HCT116 (cell line): ENCODE results near the gene CD93. TPM values are rescaled to one million over a fixed set of nuclear protein-coding genes. Genes with fewer than 3 reads are reported as not detected.

ENCODE experiments used
- ATAC-seq: fragments of 200-7000 bp; cut with Tn5 transposase; 2 replicates; pipeline ENCODE4 v1.9.1; 2020; ENCODE audit warnings: mild to moderate bottlenecking, moderate library complexity
- BruUV-seq: library from RNA; stranded (reverse); fragments of 400-500 nt; replicated peaks from 2 replicates; lab custom pipeline; 2021; lab: Mats Ljungman, UMichigan
- CTCF ChIA-PET: fragments of 300-600 bp; sonication (Branson Sonifier 250); formaldehyde crosslinking; loops from one replicate; lab custom pipeline; 2021; ENCODE audit warnings: antibody characterized with exemption; lab: Charles Lee
- POLR2A ChIA-PET: fragments of 300-600, 350-600 bp; sonication (Branson Sonifier 250); formaldehyde crosslinking; loops from one replicate; lab custom pipeline; 2021; ENCODE audit warnings: antibody characterized with exemption; lab: Charles Lee
- RAD21 ChIA-PET, 2 experiments: fragments of 300-600 bp; sonication (Branson Sonifier 250); formaldehyde crosslinking; loops; one replicate each; lab custom pipeline; 2023; ENCODE audit warnings: low total read pairs in 2 of 2; ENCODE audit not compliant: uncharacterized antibody in 2 of 2, unreplicated experiment in 2 of 2, low non-redundant PET in 1 of 2; lab: Charles Lee
- DNase-seq: peaks from one replicate; pipeline ENCODE4 v3.0.0-alpha.2; 2010; ENCODE audit warnings: low read depth, low spot score
- H2AFZ ChIP-seq: fragments of 200-600 bp; shearing (Covaris generic), sonication (generic); 2 replicates; pipeline ENCODE4 v1.6.1; 2017; ENCODE audit warnings: low read depth, mixed run types, mixed read lengths, antibody characterized with exemption, low read length; ENCODE audit not compliant: poor library complexity, severe bottlenecking
- H3K27ac ChIP-seq: 2 replicates; pipeline ENCODE4 v1.5.1; 2012; ENCODE audit warnings: low read depth, low read length
- H3K27me3 ChIP-seq: fragments of 200-600 bp; sonication (generic); 2 replicates; pipeline ENCODE4 v1.6.1; 2016; ENCODE audit warnings: mixed run types, low read length, mixed read lengths; ENCODE audit not compliant: insufficient read depth
- H3K36me3 ChIP-seq, 2 experiments: fragments of 200-500 bp in 1 of 2; fragments of 200-600 bp in 1 of 2; sonication (Bioruptor generic) in 1 of 2; sonication (generic) in 1 of 2; 2 replicates each; pipeline versions ENCODE4 v1.5.1 to v1.6.1; 2014 to 2016; ENCODE audit warnings: low read length in 2 of 2, inconsistent platforms in 1 of 2, mixed read lengths in 1 of 2, mixed run types in 1 of 2; ENCODE audit not compliant: insufficient read depth in 2 of 2, control insufficient read depth in 1 of 2
- H3K4me1 ChIP-seq, 2 experiments: fragments of 200-600 bp in 1 of 2; sonication (generic) in 1 of 2; 2 replicates each; pipeline versions ENCODE4 v1.5.1 to v1.6.1; 2012 to 2017; ENCODE audit warnings: low read length in 2 of 2, inconsistent platforms in 1 of 2, mild to moderate bottlenecking in 1 of 2, mixed read lengths in 1 of 2, mixed run types in 1 of 2, moderate library complexity in 1 of 2; ENCODE audit not compliant: insufficient read depth in 2 of 2, control insufficient read depth in 1 of 2
- H3K4me2 ChIP-seq: fragments of 200-600 bp; sonication (generic); 2 replicates; pipeline ENCODE4 v1.6.1; 2017; ENCODE audit warnings: mixed run types, low read length, mixed read lengths
- H3K4me3 ChIP-seq, 2 experiments: fragments of 200-600 bp in 1 of 2; sonication (generic) in 1 of 2; replicated peaks in 1 of 2; 2 replicates each; pipeline ENCODE4 v1.5.1; 2011 to 2016; ENCODE audit warnings: low read length in 2 of 2, control low read depth in 1 of 2, low read depth in 1 of 2, mild to moderate bottlenecking in 1 of 2, mixed read lengths in 1 of 2, mixed run types in 1 of 2
- H3K79me2 ChIP-seq: fragments of 200-600 bp; sonication (generic); 2 replicates; pipeline ENCODE4 v1.6.1; 2017; ENCODE audit warnings: mild to moderate bottlenecking, mixed run types, low read length, moderate library complexity, mixed read lengths; ENCODE audit not compliant: insufficient read depth
- H3K9ac ChIP-seq: fragments of 200-600 bp; sonication (generic); 2 replicates; pipeline ENCODE4 v1.6.1; 2016; ENCODE audit warnings: low read length, mixed read lengths
- H3K9me2 ChIP-seq: fragments of 200-600 bp; sonication (generic), shearing (Covaris generic); 2 replicates; pipeline ENCODE4 v1.6.1; 2017; ENCODE audit warnings: mixed run types, mild to moderate bottlenecking, moderate library complexity; ENCODE audit not compliant: insufficient read depth
- H3K9me3 ChIP-seq, 2 experiments: fragments of 200-500 bp in 1 of 2; fragments of 200-600 bp in 1 of 2; sonication (Bioruptor generic) in 1 of 2; sonication (generic) in 1 of 2; 2 replicates each; pipeline ENCODE4 v1.6.1; 2014 to 2017; ENCODE audit warnings: low read length in 2 of 2, mixed read lengths in 2 of 2, inconsistent platforms in 1 of 2, low read depth in 1 of 2, mild to moderate bottlenecking in 1 of 2, mixed run types in 1 of 2, moderate library complexity in 1 of 2; ENCODE audit not compliant: control insufficient read depth in 1 of 2, insufficient read depth in 1 of 2
- H4K20me1 ChIP-seq: fragments of 200-600 bp; sonication (generic), shearing (Covaris generic); 2 replicates; pipeline ENCODE4 v1.6.1; 2017; ENCODE audit warnings: mixed run types, mild to moderate bottlenecking, moderate library complexity; ENCODE audit not compliant: insufficient read depth
- CBX3 ChIP-seq: IDR thresholded peaks from 2 replicates; pipeline ENCODE4 v1.6.1; 2012; ENCODE audit warnings: low read depth
- EGR1 ChIP-seq: IDR thresholded peaks from 2 replicates; pipeline ENCODE4 v1.6.1; 2012; ENCODE audit warnings: low read depth
- EZH2phosphoT487 ChIP-seq: fragments of 200-600 bp; IDR thresholded peaks from 2 replicates; pipeline ENCODE4 v1.6.1; 2018; ENCODE audit warnings: antibody characterized with exemption, borderline replicate concordance
- JUND ChIP-seq: IDR thresholded peaks from 2 replicates; pipeline ENCODE4 v1.6.1; 2012
- POLR2AphosphoS5 ChIP-seq: IDR thresholded peaks from 2 replicates; pipeline ENCODE4 v1.6.1; 2011; ENCODE audit warnings: mild to moderate bottlenecking, low read depth, low read length, moderate library complexity
- SP1 ChIP-seq: IDR thresholded peaks from 2 replicates; pipeline ENCODE4 v1.6.1; 2012; ENCODE audit warnings: low read depth
- YY1 ChIP-seq: IDR thresholded peaks from 2 replicates; pipeline ENCODE4 v1.6.1; 2011; ENCODE audit warnings: low read length, low read depth, moderate library complexity, mild to moderate bottlenecking; ENCODE audit not compliant: insufficient replicate concordance; ENCODE audit errors: extremely low read depth
- ZFX ChIP-seq: fragments of 450-650 bp; IDR thresholded peaks from 2 replicates; pipeline ENCODE4 v1.6.1; 2017
- intact Hi-C: fragments of 100-400 bp; cut with micrococcal nuclease; formaldehyde crosslinking; loops from 2 replicates; pipeline ENCODE4 v1.10.0; 2022
- total RNA-seq: library from RNA; stranded (reverse); gene quantifications from one replicate; pipeline ENCODE4 v1.2.1, GENCODE V29; 2021; ENCODE audit not compliant: unreplicated experiment
- TF ChIP-seq, protein P1 (sequence below): IDR thresholded peaks from 2 replicates; pipeline ENCODE4 v1.6.1; 2011; ENCODE audit warnings: mild to moderate bottlenecking, low read length, moderate library complexity; ENCODE audit not compliant: insufficient replicate concordance; ENCODE audit errors: extremely low read depth
- TF ChIP-seq, protein P2 (sequence below): IDR thresholded peaks from 2 replicates; pipeline ENCODE4 v1.6.1; 2012; ENCODE audit warnings: low read depth
- TF ChIP-seq, protein P3 (sequence below): IDR thresholded peaks from 2 replicates; pipeline ENCODE4 v1.6.1; 2012
- TF ChIP-seq, protein P4 (sequence below): IDR thresholded peaks from 2 replicates; pipeline ENCODE4 v1.6.1; 2012

The CD93 gene
- total RNA-seq, 1 experiment from 2014 or later: 0.07 TPM

DNA sequence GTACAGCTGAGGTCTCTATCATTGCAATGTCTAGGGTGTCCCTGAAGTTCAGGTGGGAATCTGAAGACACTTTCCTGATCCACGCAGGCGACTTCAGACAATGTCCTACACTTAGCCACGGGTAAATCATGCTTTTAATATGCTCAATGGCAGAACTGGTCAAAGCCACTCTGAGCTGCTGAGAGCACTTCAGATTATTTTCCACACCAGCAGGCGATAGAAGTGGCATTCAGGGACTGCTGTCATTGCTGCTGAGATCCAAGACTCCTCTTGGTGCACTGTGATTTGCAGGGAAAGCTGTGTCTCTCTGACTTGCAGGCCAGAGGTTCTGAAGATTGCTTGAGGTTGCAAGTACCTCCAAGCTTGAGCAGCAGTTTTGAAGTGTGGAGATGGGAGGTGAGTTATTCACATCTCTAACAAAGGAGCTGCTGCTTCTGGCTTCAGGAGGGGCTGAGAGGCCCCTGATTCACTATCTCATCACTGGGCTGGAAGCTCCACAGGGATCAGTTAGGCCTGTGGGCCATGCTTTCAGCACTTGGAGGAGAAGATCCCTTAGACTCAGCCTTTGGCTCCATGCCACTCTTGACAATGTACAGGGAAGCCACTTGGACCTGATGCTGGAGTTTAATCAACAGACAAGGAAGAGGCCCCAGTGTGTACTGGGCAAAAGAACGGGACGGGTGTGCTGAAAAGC lies 53.9 kb downstream of the CD93 start:
- H3K9me2 ChIP-seq: no peaks in the 10 kb centered on the region
- H3K4me3 ChIP-seq: no peak overlapping the region
- ChIA-PET POLR2A (no interaction called here), RAD21 (no interaction called here), CTCF (no interaction called here)
- TF ChIP-seq CBX3: no peak
- TF ChIP-seq EZH2phosphoT487: no peak
- TF ChIP-seq, protein P1, sequence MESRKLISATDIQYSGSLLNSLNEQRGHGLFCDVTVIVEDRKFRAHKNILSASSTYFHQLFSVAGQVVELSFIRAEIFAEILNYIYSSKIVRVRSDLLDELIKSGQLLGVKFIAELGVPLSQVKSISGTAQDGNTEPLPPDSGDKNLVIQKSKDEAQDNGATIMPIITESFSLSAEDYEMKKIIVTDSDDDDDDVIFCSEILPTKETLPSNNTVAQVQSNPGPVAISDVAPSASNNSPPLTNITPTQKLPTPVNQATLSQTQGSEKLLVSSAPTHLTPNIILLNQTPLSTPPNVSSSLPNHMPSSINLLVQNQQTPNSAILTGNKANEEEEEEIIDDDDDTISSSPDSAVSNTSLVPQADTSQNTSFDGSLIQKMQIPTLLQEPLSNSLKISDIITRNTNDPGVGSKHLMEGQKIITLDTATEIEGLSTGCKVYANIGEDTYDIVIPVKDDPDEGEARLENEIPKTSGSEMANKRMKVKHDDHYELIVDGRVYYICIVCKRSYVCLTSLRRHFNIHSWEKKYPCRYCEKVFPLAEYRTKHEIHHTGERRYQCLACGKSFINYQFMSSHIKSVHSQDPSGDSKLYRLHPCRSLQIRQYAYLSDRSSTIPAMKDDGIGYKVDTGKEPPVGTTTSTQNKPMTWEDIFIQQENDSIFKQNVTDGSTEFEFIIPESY: no peak
- no peak for TF ChIP-seq ZFX
- no peak for TF ChIP-seq POLR2AphosphoS5
- TF ChIP-seq, protein P2, sequence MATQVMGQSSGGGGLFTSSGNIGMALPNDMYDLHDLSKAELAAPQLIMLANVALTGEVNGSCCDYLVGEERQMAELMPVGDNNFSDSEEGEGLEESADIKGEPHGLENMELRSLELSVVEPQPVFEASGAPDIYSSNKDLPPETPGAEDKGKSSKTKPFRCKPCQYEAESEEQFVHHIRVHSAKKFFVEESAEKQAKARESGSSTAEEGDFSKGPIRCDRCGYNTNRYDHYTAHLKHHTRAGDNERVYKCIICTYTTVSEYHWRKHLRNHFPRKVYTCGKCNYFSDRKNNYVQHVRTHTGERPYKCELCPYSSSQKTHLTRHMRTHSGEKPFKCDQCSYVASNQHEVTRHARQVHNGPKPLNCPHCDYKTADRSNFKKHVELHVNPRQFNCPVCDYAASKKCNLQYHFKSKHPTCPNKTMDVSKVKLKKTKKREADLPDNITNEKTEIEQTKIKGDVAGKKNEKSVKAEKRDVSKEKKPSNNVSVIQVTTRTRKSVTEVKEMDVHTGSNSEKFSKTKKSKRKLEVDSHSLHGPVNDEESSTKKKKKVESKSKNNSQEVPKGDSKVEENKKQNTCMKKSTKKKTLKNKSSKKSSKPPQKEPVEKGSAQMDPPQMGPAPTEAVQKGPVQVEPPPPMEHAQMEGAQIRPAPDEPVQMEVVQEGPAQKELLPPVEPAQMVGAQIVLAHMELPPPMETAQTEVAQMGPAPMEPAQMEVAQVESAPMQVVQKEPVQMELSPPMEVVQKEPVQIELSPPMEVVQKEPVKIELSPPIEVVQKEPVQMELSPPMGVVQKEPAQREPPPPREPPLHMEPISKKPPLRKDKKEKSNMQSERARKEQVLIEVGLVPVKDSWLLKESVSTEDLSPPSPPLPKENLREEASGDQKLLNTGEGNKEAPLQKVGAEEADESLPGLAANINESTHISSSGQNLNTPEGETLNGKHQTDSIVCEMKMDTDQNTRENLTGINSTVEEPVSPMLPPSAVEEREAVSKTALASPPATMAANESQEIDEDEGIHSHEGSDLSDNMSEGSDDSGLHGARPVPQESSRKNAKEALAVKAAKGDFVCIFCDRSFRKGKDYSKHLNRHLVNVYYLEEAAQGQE: no peak
- TF ChIP-seq SP1: no peak
- no peak for TF ChIP-seq YY1
- TF ChIP-seq, protein P3, sequence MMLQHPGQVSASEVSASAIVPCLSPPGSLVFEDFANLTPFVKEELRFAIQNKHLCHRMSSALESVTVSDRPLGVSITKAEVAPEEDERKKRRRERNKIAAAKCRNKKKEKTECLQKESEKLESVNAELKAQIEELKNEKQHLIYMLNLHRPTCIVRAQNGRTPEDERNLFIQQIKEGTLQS: no peak
- TF ChIP-seq EGR1: no peak
- TF ChIP-seq JUND: no peak
- TF ChIP-seq, protein P4, sequence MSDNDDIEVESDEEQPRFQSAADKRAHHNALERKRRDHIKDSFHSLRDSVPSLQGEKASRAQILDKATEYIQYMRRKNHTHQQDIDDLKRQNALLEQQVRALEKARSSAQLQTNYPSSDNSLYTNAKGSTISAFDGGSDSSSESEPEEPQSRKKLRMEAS: no peak
- H3K27ac ChIP-seq: no peak overlapping the region
- no peaks in the 10 kb centered on the region for H4K20me1 ChIP-seq
- BruUV-seq: no TSS peak
- H3K4me2 ChIP-seq: no peak overlapping the region
- DNase-seq: no peak
- H3K9me3 ChIP-seq: no peaks in the 10 kb centered on the region
- no peaks in the 10 kb centered on the region for H3K4me1 ChIP-seq
- no peak for ATAC-seq
- H3K79me2 ChIP-seq: no peaks in the 10 kb centered on the region
- H3K27me3 ChIP-seq: peaks cover 28% of the 10 kb centered on the region; the same call in 1 of the 2 replicates
- intact Hi-C loops: no loop called here
- no peaks in the 10 kb centered on the region for H3K36me3 ChIP-seq
- H3K9ac ChIP-seq: no peak overlapping the region
- no peak overlapping the region for H2AFZ ChIP-seq
